Panc1 (cell line): ENCODE data around the gene NKD1. TPM values are rescaled to one million over a fixed set of nuclear protein-coding genes. Genes with fewer than 3 reads are reported as not detected.

Experiments
- ATAC-seq: fragments of 200-7000 bp; cut with Tn5 transposase; 2 replicates; pipeline ENCODE4 v1.9.1; 2020; ENCODE audit warnings: mild to moderate bottlenecking, moderate library complexity
- BruUV-seq: library from RNA; stranded (reverse); fragments of 400-500 nt; replicated peaks from 2 replicates; lab custom pipeline; 2021; lab: Mats Ljungman, UMichigan
- CTCF ChIA-PET: fragments of 300-600 bp; sonication (Branson Sonifier 250); formaldehyde crosslinking; loops from one replicate; lab custom pipeline; 2022; ENCODE audit warnings: antibody characterized with exemption; lab: Charles Lee
- POLR2A ChIA-PET: fragments of 300-600 bp; sonication (Branson Sonifier 250); formaldehyde crosslinking; loops from one replicate; lab custom pipeline; 2022; ENCODE audit warnings: antibody characterized with exemption; lab: Charles Lee
- DNase-seq: peaks from one replicate; pipeline ENCODE4 v3.0.0-alpha.2; 2010; ENCODE audit warnings: low read depth, low spot score
- H3K27ac ChIP-seq: 2 replicates; pipeline ENCODE4 v1.5.1; 2011; ENCODE audit warnings: mild to moderate bottlenecking, low read length, inconsistent platforms
- H3K27me3 ChIP-seq: fragments of 200-500 bp; sonication (Bioruptor generic); 2 replicates; pipeline ENCODE4 v1.6.0; 2014; ENCODE audit warnings: low read length, inconsistent platforms; ENCODE audit not compliant: control insufficient read depth, insufficient read depth
- H3K36me3 ChIP-seq: fragments of 200-500 bp; sonication (Bioruptor generic); 2 replicates; pipeline ENCODE4 v1.5.1; 2014; ENCODE audit warnings: inconsistent platforms, mild to moderate bottlenecking, low read length, moderate library complexity; ENCODE audit not compliant: control insufficient read depth, insufficient read depth
- H3K4me1 ChIP-seq: 2 replicates; pipeline ENCODE4 v1.5.1; 2011; ENCODE audit warnings: inconsistent platforms, mild to moderate bottlenecking, low read length, moderate library complexity; ENCODE audit not compliant: control insufficient read depth, insufficient read depth
- H3K4me3 ChIP-seq, 2 experiments: 2 replicates each; pipeline ENCODE4 v1.5.1; 2011 to 2012; ENCODE audit warnings: low read depth in 2 of 2, low read length in 2 of 2, mild to moderate bottlenecking in 2 of 2, inconsistent platforms in 1 of 2, moderate library complexity in 1 of 2
- H3K9me3 ChIP-seq: fragments of 200-500 bp; sonication (Bioruptor generic); 2 replicates; pipeline ENCODE4 v1.5.1; 2014; ENCODE audit warnings: low read depth, mild to moderate bottlenecking, inconsistent platforms, low read length, moderate library complexity; ENCODE audit not compliant: control insufficient read depth, insufficient read depth
- CTCF ChIP-seq: fragments of 450-650 bp; IDR thresholded peaks from 2 replicates; pipeline ENCODE4 v1.5.1; 2017; ENCODE audit warnings: mild to moderate bottlenecking
- POLR2AphosphoS5 ChIP-seq: IDR thresholded peaks from 2 replicates; pipeline ENCODE4 v1.6.1; 2012; ENCODE audit warnings: mild to moderate bottlenecking, low read depth, low read length, moderate library complexity
- REST ChIP-seq, 2 experiments: IDR thresholded peaks; 2 replicates each; pipeline ENCODE4 v1.6.1; 2011 to 2012; ENCODE audit warnings: low read depth in 2 of 2, control low read depth in 1 of 2, low read length in 1 of 2, mild to moderate bottlenecking in 1 of 2, moderate library complexity in 1 of 2; ENCODE audit not compliant: insufficient read depth in 1 of 2
- SIN3A ChIP-seq: IDR thresholded peaks from 2 replicates; pipeline ENCODE4 v1.6.1; 2012; ENCODE audit warnings: low read depth, mild to moderate bottlenecking, low read length, moderate library complexity, borderline replicate concordance; ENCODE audit not compliant: insufficient read depth
- TCF7L2 ChIP-seq: IDR thresholded peaks from 2 replicates; pipeline ENCODE4 v1.6.1; 2011; ENCODE audit warnings: mild to moderate bottlenecking, low read depth, low read length, inconsistent platforms
- in situ Hi-C: cut with HindIII; loops from 2 replicates; pipeline ENCODE4 v1.10.0; 2016; ENCODE audit warnings: low sequenced_read_pairs, low pct_unique_long_range_greater_than_20kb
- intact Hi-C: fragments of 100-400 bp; cut with micrococcal nuclease; formaldehyde crosslinking; loops from one replicate; pipeline ENCODE4 v1.10.0; 2022; ENCODE audit not compliant: unreplicated experiment
- total RNA-seq: library from RNA; stranded (reverse); gene quantifications from one replicate; pipeline ENCODE4 v1.2.1, GENCODE V29; 2021; ENCODE audit not compliant: unreplicated experiment

NKD1 gene
- total RNA-seq, 1 experiment from 2014 or later, result 0.18 TPM

- ATAC-seq, result no peak
- CTCF ChIA-PET, result no interaction called here
Measured at GRCh38 chr16:50642349-50642748, 94.2 kb downstream of the NKD1 start.

GRCh38 chr16:50643192-50643591 is 95.0 kb downstream of the NKD1 start:
- no peak for ATAC-seq
- H3K4me1 ChIP-seq, result no peaks in the 10 kb centered on the region
- in situ Hi-C loops, result no loop called here

More at GRCh38 chr16:50642349-50642748, 94.2 kb downstream of the NKD1 start:
- Histone ChIP-seq H3K4me1 (no peaks in the 10 kb centered on the region), H3K4me3 (no peak overlapping the region), H3K36me3 (no peaks in the 10 kb centered on the region), H3K27ac (no peak overlapping the region), H3K27me3 (peaks cover 2% of the 10 kb centered on the region), H3K9me3 (no peaks in the 10 kb centered on the region)
- no peak for DNase-seq
- intact Hi-C loops (no loop called here), in situ Hi-C loops (no loop called here)
- BruUV-seq, result no TSS peak
- POLR2A ChIA-PET, result no interaction called here
- TF ChIP-seq REST (IDR thresholded peaks at IDR 0.05; ENCODE audit: insufficient read depth in 1 of 2, low read depth in 2 of 2, low read length in 1 of 2) (no peak), SIN3A (no peak), TCF7L2 (no peak), CTCF (no peak), POLR2AphosphoS5 (no peak)

More at GRCh38 chr16:50643192-50643591, 95.0 kb downstream of the NKD1 start:
- peaks cover 2% of the 10 kb centered on the region for H3K27me3 ChIP-seq
- DNase-seq, result no peak
- no peak overlapping the region for H3K27ac ChIP-seq
- CTCF ChIA-PET, result no interaction called here
- H3K36me3 ChIP-seq, result no peaks in the 10 kb centered on the region
- no peak overlapping the region for H3K4me3 ChIP-seq
- intact Hi-C loops, result no loop called here
- POLR2A ChIA-PET, result no interaction called here
- BruUV-seq, result no TSS peak
- no peaks in the 10 kb centered on the region for H3K9me3 ChIP-seq
- no peak for TF ChIP-seq SIN3A
- no peak for TF ChIP-seq CTCF
- TF ChIP-seq TCF7L2, result no peak
- no peak for TF ChIP-seq REST (IDR thresholded peaks at IDR 0.05; ENCODE audit: insufficient read depth in 1 of 2, low read depth in 2 of 2, low read length in 1 of 2)
- no peak for TF ChIP-seq POLR2AphosphoS5
